ENCODE data around the gene FAM98C. TPM values are rescaled to one million over a fixed set of nuclear protein-coding genes. Genes with fewer than 3 reads are reported as not detected.

FAM98C gene
- 14.0 and 26.8 TPM in 2 replicates for total RNA-seq

DNA sequence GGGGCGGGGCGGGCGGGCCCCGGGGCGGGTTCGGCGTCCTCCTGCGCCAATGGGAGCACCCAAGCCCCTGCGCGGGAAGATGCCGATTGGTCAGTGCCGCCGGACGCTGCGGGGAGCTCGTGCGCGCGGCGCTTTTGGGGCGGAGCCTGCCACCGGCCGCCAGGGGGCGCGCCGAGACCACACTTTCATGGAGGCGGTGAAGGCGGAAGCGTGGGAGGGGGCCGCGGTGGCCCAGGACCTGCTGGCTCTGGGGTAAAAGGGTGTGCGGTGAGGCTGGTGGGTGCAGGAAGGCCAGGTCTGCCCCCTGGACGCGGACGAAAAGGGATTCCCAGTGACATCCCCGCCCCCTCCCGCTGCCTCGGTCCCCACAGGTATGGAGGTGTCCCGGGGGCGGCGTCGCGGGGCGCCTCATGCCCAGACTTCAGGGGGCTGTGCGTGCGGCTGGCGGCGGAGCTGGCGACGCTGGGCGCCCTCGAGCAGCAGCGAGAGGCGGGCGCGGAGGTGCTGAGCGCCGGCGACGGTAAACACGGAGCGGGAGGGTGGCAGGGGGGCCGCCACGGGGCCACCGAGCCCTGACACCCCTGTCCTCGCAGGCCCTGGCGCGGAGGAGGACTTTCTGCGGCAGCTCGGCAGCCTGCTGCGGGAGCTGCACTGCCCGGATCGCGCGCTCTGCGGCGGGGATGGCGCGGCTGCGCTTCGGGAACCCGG lies at the start of gene FAM98C:
TSS of gene FAM98C (plus strand) at position 127 of the 708 bp plus-strand sequence. CDS start at position 188, 61 bp downstream.

DNA sequence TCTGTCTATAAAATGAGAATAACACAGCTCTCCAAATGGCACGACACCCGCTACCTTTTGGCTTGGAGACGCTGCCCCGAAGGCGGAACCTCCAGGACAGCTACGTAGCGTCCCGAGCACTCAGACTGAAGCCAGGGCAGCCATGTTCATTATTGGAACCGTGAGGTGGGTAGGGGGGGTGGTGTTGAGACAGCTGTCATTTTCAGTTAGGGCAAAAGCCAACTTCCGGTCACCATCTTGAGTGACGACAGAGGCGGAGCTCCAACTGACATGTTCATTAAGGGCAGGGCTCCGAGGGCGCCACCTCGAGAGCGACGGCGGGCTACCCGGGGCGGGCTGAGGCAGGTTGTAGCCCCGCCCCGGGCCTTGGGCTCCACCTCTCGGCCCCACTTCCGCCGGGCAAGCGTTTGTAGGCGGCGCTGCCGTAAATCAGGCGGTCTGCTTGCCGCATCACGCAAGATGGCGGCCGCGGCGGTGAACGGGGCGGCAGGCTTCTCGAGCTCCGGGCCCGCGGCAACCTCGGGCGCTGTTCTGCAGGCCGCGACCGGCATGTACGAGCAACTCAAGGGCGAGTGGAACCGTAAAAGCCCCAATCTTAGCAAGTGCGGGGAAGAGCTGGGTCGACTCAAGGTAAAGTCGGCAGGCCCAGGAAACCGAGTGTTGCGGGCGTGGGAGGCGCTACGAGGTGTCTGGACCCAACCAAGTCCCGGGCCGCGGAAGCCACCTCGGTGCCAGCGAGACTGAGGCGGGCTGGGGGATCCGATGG lies 28.4 kb upstream of the FAM98C start, which contains the start of gene PSMD8:
TSS of gene PSMD8 (plus strand) at position 240 of the 766 bp plus-strand sequence. CDS start at position 271, 31 bp downstream.

DNA sequence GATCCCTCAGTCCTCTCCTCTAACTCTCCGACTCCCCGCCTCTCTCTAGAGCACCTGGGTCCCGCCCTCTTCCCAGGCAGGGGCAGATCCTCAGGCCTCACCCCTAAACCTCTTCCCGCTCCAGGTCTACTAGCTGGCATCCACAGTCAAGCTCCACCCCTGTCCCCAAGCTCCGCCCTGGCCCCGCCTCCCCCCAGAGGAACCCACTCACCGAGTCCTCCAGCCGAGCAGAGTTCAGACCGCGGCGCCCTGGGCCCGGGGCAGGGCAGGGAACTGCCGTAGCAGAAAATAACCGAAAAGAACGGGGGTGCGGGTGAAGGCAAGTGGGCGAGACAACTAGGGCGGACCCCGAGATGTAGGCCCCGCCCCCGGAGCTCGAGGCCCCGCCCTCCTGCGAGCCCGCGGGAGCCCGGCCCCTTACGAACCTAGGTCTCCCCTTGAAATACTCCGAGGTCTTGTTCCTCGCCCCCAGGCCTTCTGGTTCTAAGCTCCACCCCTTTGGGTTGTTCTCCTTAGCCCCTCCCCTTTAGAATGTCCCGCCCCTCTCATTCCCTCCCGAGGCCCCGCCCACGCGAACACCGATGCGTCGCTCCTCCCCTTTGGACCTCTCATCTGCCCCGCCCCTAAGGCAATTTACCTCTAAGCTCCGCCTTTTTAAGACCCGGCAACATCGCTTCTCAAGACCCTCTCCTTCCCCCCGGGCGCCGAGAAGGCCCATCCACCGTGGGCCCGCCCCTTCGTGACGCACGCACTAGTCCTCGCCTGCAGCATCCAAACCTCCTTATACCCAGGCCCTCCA lies 15.1 kb upstream of the FAM98C start, which contains the start of gene GGN:
TSS of gene GGN (minus strand) at position 485 of the 799 bp plus-strand sequence. CDS start 773 bp downstream, outside the sequence.

DNA sequence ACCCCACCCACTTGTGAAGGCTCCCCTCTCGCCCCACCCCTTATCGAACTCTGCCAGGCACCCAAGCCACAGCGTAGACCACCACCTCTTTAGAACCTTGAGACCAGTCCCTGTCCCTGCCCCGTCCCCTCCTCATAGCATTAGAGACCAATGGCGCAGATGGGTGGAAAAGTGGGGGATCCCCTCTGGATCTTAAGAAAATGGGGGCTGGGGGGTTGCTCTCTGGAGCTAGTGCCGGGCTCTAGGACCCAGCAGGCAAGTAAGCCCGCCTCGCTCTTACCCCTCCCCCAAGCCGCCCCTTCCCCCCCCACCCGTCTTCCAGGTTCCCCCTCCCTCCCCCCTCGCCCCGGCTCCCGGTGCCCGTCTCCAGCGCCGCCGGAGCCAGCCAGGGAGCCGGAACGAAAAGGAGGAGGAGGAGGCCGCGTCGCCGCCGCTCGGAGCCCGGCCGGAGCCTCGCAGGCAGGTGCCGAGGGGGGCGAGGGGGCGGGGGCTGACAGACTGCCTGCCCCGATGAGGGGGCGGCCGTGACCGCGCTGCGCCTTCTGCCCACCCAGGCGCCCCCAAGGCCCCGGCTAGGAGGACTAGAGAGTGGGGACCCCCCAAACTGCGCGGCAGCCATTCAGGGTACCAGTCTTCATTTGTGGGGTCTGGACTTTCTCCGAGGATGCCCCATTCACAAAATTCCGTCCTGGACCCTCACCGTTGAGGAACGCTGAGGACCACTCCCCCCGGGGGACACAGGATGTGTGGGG lies 14.4 kb upstream of the FAM98C start, which contains the start of gene SPRED3:
TSS of gene SPRED3 (plus strand) at position 349 of the 752 bp plus-strand sequence. CDS start 1,606 bp downstream, outside the sequence.

DNA sequence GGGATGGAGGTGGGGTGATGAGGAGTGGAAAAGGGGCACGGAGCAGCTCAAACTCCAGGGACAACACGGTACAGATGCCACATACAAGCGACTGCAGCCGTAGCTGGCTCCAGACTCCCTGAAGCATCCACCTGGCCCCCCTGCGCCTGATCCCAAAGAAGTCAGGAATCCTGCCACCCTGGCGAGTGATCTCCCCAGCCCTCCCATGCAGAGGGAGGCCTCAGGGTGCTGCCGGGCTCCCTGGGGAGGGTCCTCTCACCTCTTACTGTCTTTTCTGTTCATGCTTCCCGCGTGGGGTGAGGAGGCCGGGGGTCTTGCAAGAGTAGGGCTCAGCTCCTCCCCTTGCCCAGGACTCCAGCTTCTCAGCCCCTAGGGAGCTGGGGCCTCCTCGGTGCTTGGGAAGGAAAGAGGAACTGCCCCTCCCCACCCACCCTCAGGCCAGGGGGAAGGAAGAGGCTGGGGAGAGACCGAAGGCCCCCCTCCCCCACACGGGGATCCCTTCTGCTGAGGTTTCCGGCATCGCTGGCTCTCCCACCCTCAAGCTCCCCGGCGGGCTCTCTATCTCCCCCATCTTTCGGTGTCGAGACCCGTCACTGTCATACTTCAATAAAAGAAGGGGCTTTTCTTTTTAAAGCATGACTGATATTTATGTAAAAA lies 23.0 kb downstream of the FAM98C start, which contains the start of gene RASGRP4:
TSS of gene RASGRP4 (minus strand) at position 410 of the 657 bp plus-strand sequence. CDS start at position 282, 128 bp downstream.

DNA sequence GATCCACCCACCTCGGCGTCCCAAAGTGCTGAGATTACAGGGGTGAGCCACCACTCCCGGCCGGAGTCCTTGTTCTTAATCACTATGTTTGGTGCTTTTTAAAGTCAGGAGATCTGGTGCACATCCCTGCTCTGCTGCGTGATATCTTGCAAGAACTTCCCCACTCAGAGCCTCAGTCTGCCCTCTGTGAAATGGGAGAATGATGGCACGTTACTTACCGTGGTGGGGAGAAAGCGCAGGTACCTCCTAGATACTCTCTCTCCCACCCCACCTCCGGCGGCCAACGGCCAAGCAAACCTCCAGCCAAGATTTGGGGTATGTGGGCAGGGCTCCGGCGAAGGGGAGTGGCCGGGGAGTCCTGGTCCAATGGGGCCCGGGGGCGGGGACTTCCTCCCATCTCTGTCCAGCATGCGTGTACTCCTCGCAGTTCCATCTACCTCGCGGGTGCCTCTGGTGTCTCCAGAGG lies 30.4 kb downstream of the FAM98C start, which contains the start of gene RYR1:
TSS of gene RYR1 (plus strand) at position 424 of the 466 bp plus-strand sequence. CDS start 139 bp downstream, outside the sequence.

Other genes starting within 250 kb of the FAM98C start
- gene DPF1, start 178.9 kb upstream of the FAM98C start, total RNA-seq, result 0.24 TPM in 1 of 2 replicates, not detected in the other
- gene PPP1R14A, start 146.7 kb upstream of the FAM98C start, total RNA-seq, result 0.44 and 8.5 TPM in 2 replicates
- not detected in 2 replicates for gene SPINT2, start 138.5 kb upstream of the FAM98C start, total RNA-seq
- not detected in 2 replicates for gene C19orf33, start 98.8 kb upstream of the FAM98C start, total RNA-seq
- 36.3 and 39.9 TPM in 2 replicates for gene YIF1B, start 87.1 kb upstream of the FAM98C start, total RNA-seq
- 2.3 and 2.8 TPM in 2 replicates for gene KCNK6, start 83.2 kb upstream of the FAM98C start, total RNA-seq
- 0.37 TPM in 1 of 2 replicates, not detected in the other for gene CATSPERG, start 67.3 kb upstream of the FAM98C start, total RNA-seq
- gene PSMD8, start 28.5 kb upstream of the FAM98C start, total RNA-seq, result 134 and 204 TPM in 2 replicates
- gene GGN, start 15.1 kb upstream of the FAM98C start, total RNA-seq, result 0.49 and 2.1 TPM in 2 replicates
- 1.4 and 2.1 TPM in 2 replicates for gene SPRED3, start 14.4 kb upstream of the FAM98C start, total RNA-seq
- not detected in 2 replicates for gene RASGRP4, start 23.1 kb downstream of the FAM98C start, total RNA-seq
- gene RYR1, start 30.6 kb downstream of the FAM98C start, total RNA-seq, result under 0.01 TPM in 1 of 2 replicates, not detected in the other
- gene MAP4K1, start 214.9 kb downstream of the FAM98C start, total RNA-seq, result not detected in 2 replicates
- 249 and 281 TPM in 2 replicates for gene EIF3K, start 216.1 kb downstream of the FAM98C start, total RNA-seq
- 190 and 231 TPM in 2 replicates for gene ACTN4, start 244.6 kb downstream of the FAM98C start, total RNA-seq